Chondrocyte (in vitro differentiated cells): ENCODE data around the gene TMEM108. TPM values are rescaled to one million over a fixed set of nuclear protein-coding genes. Genes with fewer than 3 reads are reported as not detected.

Experiments
- DNase-seq: peaks from one replicate; pipeline ENCODE4 v3.0.0; 2021; ENCODE audit warnings: mixed read lengths, low spot score
- H3K27ac Mint-ChIP-seq: one replicate; pipeline ENCODE4 v1.8.0; 2021; ENCODE audit warnings: mild to moderate bottlenecking, moderate library complexity, mixed read lengths; ENCODE audit not compliant: unreplicated experiment
- H3K27me3 Mint-ChIP-seq: 2 replicates; pipeline ENCODE4 v1.8.0; 2021; ENCODE audit warnings: low read depth, mixed read lengths
- H3K36me3 Mint-ChIP-seq: 2 replicates; pipeline ENCODE4 v1.8.0; 2021; ENCODE audit warnings: low read depth, mixed read lengths
- H3K4me1 Mint-ChIP-seq: 2 replicates; pipeline ENCODE4 v1.8.0; 2021; ENCODE audit warnings: low read depth, mild to moderate bottlenecking, mixed read lengths
- H3K4me3 Mint-ChIP-seq: one replicate; pipeline ENCODE4 v1.8.0; 2021; ENCODE audit warnings: mild to moderate bottlenecking, moderate library complexity, mixed read lengths; ENCODE audit not compliant: unreplicated experiment
- H3K9me3 Mint-ChIP-seq: 2 replicates; pipeline ENCODE4 v1.8.0; 2021; ENCODE audit warnings: low read depth, mixed read lengths
- total RNA-seq: library from RNA; stranded (reverse); gene quantifications from 3 replicates; pipeline ENCODE4 v1.2.1, GENCODE V29; 2021
- TF ChIP-seq, protein P1 (sequence below): fragments of 200-600 bp; sonication (generic); IDR thresholded peaks from 2 replicates; pipeline ENCODE4 v1.5.0; 2021; ENCODE audit warnings: antibody characterized with exemption, mild to moderate bottlenecking, moderate library complexity

Gene TMEM108
- total RNA-seq, 1 donor from 2014 or later: 5.6 TPM

DNA sequence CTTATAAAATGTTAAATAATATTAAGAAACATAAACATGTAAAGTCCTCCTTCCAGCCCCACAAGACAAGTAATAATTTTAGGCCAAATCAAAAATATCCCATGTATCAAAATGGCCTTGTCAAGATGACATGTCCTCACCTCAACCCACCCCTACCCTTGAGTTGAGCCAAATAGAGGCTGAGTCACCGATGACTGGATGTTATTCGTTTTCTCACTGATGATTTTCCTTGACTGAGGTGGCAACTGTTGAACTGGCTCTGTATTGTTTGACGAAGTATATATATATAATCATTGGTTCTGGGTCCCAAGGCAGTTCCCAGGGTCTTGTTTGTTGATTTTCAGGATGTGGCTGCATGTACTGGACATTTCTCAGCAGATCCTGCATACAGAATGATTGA is 75.3 kb downstream of the TMEM108 start:
- no peaks in the 10 kb centered on the region for H3K9me3 Mint-ChIP-seq
- no peak overlapping the region for H3K4me3 Mint-ChIP-seq
- TF ChIP-seq, protein P1, sequence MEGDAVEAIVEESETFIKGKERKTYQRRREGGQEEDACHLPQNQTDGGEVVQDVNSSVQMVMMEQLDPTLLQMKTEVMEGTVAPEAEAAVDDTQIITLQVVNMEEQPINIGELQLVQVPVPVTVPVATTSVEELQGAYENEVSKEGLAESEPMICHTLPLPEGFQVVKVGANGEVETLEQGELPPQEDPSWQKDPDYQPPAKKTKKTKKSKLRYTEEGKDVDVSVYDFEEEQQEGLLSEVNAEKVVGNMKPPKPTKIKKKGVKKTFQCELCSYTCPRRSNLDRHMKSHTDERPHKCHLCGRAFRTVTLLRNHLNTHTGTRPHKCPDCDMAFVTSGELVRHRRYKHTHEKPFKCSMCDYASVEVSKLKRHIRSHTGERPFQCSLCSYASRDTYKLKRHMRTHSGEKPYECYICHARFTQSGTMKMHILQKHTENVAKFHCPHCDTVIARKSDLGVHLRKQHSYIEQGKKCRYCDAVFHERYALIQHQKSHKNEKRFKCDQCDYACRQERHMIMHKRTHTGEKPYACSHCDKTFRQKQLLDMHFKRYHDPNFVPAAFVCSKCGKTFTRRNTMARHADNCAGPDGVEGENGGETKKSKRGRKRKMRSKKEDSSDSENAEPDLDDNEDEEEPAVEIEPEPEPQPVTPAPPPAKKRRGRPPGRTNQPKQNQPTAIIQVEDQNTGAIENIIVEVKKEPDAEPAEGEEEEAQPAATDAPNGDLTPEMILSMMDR: no peak
- no peaks in the 10 kb centered on the region for H3K4me1 Mint-ChIP-seq
- DNase-seq: no peak
- no peaks in the 10 kb centered on the region for H3K36me3 Mint-ChIP-seq
- no peaks in the 10 kb centered on the region for H3K27me3 Mint-ChIP-seq
- no peak overlapping the region for H3K27ac Mint-ChIP-seq

DNA sequence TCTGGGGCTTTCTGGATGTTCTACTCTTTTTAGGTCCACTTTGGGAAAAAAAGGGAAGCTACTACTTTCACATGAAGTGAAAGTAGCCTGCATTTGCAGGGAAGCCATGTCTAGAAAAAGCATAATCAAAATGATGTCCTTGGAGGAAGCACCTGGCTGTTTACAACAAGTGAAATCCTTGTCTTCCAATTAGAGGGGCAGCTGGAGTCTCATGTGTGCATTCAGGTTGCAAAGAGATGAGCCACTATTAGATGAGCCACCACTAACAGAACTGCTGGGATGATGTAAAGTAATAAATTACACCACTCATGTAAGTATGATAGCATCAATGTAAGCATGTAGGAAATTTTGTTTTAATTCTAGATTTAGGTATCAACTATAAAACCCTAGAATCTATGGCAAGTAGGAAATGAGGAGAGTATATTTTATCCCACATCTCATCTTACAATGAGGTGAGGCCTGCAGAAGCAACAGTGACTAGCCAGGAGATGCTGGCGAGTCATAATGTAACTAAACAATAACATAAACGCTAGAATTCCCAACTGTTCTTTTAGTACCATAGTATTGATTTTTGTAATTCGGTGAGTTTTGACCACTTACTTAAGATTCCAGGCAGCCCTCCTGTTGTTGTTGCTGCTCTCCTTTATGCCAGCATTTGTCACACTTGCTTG is 75.9 kb downstream of the TMEM108 start:
- Mint-ChIP-seq H3K4me3 (no peak overlapping the region), H3K27me3 (no peaks in the 10 kb centered on the region), H3K36me3 (no peaks in the 10 kb centered on the region), H3K9me3 (no peaks in the 10 kb centered on the region), H3K27ac (no peak overlapping the region), H3K4me1 (no peaks in the 10 kb centered on the region)
- TF ChIP-seq, protein P1: no peak
- no peak for DNase-seq

GRCh38 chr3:133115176-133115575 is 77.0 kb downstream of the TMEM108 start:
- no peaks in the 10 kb centered on the region for H3K9me3 Mint-ChIP-seq
- no peak for DNase-seq
- no peaks in the 10 kb centered on the region for H3K4me1 Mint-ChIP-seq
- H3K36me3 Mint-ChIP-seq: no peaks in the 10 kb centered on the region
- no peaks in the 10 kb centered on the region for H3K27me3 Mint-ChIP-seq
- H3K4me3 Mint-ChIP-seq: no peak overlapping the region
- TF ChIP-seq, protein P1: no peak
- no peak overlapping the region for H3K27ac Mint-ChIP-seq

DNA sequence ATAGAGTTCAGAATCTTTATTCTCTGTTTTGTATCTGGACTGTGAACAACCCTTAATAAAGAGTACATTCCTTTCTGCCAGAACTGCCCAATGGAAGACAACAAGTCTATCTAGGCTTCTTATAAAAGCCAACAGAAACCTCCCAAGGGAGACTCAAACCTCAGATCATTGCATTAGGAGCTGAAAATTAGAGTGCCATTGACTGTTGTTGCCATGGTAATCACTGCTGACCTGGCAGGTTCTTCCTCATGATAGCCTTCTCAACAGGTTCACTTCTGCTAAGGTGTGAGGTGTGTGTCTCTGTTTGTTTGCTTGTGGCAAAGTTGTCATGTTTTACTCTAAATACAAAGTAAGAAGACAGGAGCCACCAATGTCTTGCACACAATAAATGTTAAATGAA is 79.2 kb downstream of the TMEM108 start:
- DNase-seq: no peak
- TF ChIP-seq, protein P1: no peak
- Mint-ChIP-seq H3K9me3 (no peaks in the 10 kb centered on the region), H3K4me3 (no peak overlapping the region), H3K27me3 (peaks cover 3% of the 10 kb centered on the region), H3K36me3 (no peaks in the 10 kb centered on the region), H3K27ac (no peak overlapping the region), H3K4me1 (no peaks in the 10 kb centered on the region)

DNA sequence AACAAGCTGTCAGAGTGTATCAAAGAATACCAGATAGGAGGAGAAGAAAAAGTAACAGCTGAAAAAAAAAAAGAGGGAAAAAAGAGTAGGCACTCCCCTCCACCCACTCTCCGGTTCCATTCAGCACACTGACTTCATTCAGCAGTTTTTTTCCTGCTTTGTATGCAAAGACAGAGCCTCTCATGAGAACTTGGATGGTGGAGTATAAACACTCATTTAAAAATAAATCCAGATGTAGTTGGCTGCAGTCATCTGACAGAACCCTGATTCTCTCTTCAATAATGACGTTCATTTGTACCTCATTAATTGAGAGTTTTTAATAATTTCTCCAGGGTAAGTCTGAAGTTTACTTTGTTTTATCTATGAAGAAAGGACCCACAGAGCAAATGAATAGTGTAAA is 81.0 kb downstream of the TMEM108 start:
- no peak overlapping the region for H3K4me3 Mint-ChIP-seq
- no peak overlapping the region for H3K27ac Mint-ChIP-seq
- DNase-seq: no peak
- H3K4me1 Mint-ChIP-seq: no peaks in the 10 kb centered on the region
- peaks cover 3% of the 10 kb centered on the region for H3K27me3 Mint-ChIP-seq
- no peaks in the 10 kb centered on the region for H3K9me3 Mint-ChIP-seq
- no peaks in the 10 kb centered on the region for H3K36me3 Mint-ChIP-seq
- TF ChIP-seq, protein P1: no peak
